Upper lobe of left lung (tissue), 6 donors: ENCODE results near the gene IFITM5. TPM values are rescaled to one million over a fixed set of nuclear protein-coding genes. Genes with fewer than 3 reads are reported as not detected.
"Not testable (repeated sequence)": the region's sequence is repeated elsewhere in the genome, so short reads cannot be mapped to it uniquely, and the experiment has no call there.

Experiments
- ATAC-seq, 2 donors: fragments of 200-7000 bp; cut with Tn5 transposase; one replicate each; pipeline ENCODE4 v1.9.1; 2022; ENCODE audit warnings: mild to moderate bottlenecking in 2 of 2, moderate library complexity in 2 of 2; ENCODE audit not compliant: low FRiP score in 2 of 2
- DNase-seq, 2 donors: peaks; one replicate each; pipeline ENCODE4 v3.0.0-alpha.2; 2019 to 2020
- H3K27ac ChIP-seq, 4 donors: fragments of 200-600 bp; sonication (generic); one replicate each; pipeline ENCODE4 v1.5.1; 2016 to 2019
- H3K27me3 ChIP-seq, 4 donors: fragments of 200-600 bp; sonication (generic); one replicate each; pipeline ENCODE4 v1.5.1; 2017 to 2019
- H3K36me3 ChIP-seq, 4 donors: fragments of 200-600 bp; sonication (generic); one replicate each; pipeline ENCODE4 v1.5.1; 2016 to 2019
- H3K4me1 ChIP-seq, 4 donors: fragments of 200-600 bp; sonication (generic); one replicate each; pipeline ENCODE4 v1.5.1; 2018 to 2019
- H3K4me3 ChIP-seq, 4 donors: fragments of 200-600 bp; sonication (generic); one replicate each; pipeline ENCODE4 v1.5.1; 2017 to 2019; ENCODE audit warnings: mild to moderate bottlenecking in 2 of 4, moderate library complexity in 1 of 4
- H3K9me3 ChIP-seq, 4 donors: fragments of 200-600 bp; sonication (generic); one replicate each; pipeline ENCODE4 v1.5.1; 2018 to 2019
- CTCF ChIP-seq, 6 experiments: fragments of 450-650 bp in 4 of 6; fragments of 200-600 bp in 2 of 6; sonication (generic) in 2 of 6; IDR thresholded peaks; one replicate each; pipeline ENCODE4 v1.5.1; 2016 to 2019; ENCODE audit warnings: antibody characterized with exemption in 6 of 6
- EP300 ChIP-seq, 4 donors: sonication (generic); formaldehyde crosslinking; IDR thresholded peaks; one replicate each; pipeline ENCODE4 v1.5.1; 2017; ENCODE audit warnings: antibody characterized with exemption in 4 of 4, control low read depth in 2 of 4
- POLR2A ChIP-seq, 4 donors: fragments of 450-650 bp; IDR thresholded peaks; one replicate each; pipeline ENCODE4 v1.5.1; 2016 to 2017; ENCODE audit warnings: antibody characterized with exemption in 4 of 4, mild to moderate bottlenecking in 2 of 4
- POLR2AphosphoS5 ChIP-seq, 2 donors: sonication (generic); formaldehyde crosslinking; IDR thresholded peaks; one replicate each; pipeline ENCODE4 v1.5.1; 2017; ENCODE audit warnings: antibody characterized with exemption in 2 of 2
- WGBS, 2 donors: methylation state at CpG; one replicate each; pipeline ENCODE4 v1.1.5; 2017 to 2018; 5-methylcytosine and 5-hydroxymethylcytosine counted together
- total RNA-seq, 6 donors: library from RNA; depleted of rRNA in 4 of 6; stranded (reverse); fragments of >200 nt in 4 of 6; gene quantifications; one replicate each; pipeline versions ENCODE4 v1.1.0 to v1.2.1, GENCODE V29; 2016 to 2021
- donor health status: DM: no; HTN: no; CAD: no; lungs with moderate emphysema.
- donor health status: DM: no; HTN: yes; CAD: no; lungs with severe emphysema.

Gene IFITM5
- total RNA-seq, 6 donors from 2014 or later, result not detected

GRCh38 chr11:324156-324555 lies 24.8 kb upstream of the IFITM5 start:
- Histone ChIP-seq H3K4me3 (no peak overlapping the region), H3K9me3 (no peaks in the 10 kb centered on the region), H3K27me3 (no peaks in the 10 kb centered on the region), H3K36me3 (peaks cover 0 to 4% (median 0%) of the 10 kb centered on the region in 4 donors), H3K4me1 (peaks cover 30 to 45% (median 37%) of the 10 kb centered on the region in 4 donors), H3K27ac (peak overlapping the region in 2 of 4 donors; percentile 85 to 90)
- DNase-seq (no peak), ATAC-seq (no peak)
- no peak for TF ChIP-seq EP300 (IDR thresholded peaks at IDR 0.05)
- no peak for TF ChIP-seq CTCF (IDR thresholded peaks at IDR 0.05)
- no peak for TF ChIP-seq POLR2AphosphoS5 (IDR thresholded peaks at IDR 0.05)
- no peak for TF ChIP-seq POLR2A (IDR thresholded peaks at IDR 0.05)
- WGBS, 2 donors, result 55 to 78% methylated on average over 11 of the region's 11 CpGs

- peaks cover 25 to 36% (median 34%) of the 10 kb centered on the region in 4 donors for H3K4me1 ChIP-seq
- peak; percentile 11 to 37 for ATAC-seq
Observed at GRCh38 chr11:319888-320273, 20.6 kb upstream of the IFITM5 start.

DNA sequence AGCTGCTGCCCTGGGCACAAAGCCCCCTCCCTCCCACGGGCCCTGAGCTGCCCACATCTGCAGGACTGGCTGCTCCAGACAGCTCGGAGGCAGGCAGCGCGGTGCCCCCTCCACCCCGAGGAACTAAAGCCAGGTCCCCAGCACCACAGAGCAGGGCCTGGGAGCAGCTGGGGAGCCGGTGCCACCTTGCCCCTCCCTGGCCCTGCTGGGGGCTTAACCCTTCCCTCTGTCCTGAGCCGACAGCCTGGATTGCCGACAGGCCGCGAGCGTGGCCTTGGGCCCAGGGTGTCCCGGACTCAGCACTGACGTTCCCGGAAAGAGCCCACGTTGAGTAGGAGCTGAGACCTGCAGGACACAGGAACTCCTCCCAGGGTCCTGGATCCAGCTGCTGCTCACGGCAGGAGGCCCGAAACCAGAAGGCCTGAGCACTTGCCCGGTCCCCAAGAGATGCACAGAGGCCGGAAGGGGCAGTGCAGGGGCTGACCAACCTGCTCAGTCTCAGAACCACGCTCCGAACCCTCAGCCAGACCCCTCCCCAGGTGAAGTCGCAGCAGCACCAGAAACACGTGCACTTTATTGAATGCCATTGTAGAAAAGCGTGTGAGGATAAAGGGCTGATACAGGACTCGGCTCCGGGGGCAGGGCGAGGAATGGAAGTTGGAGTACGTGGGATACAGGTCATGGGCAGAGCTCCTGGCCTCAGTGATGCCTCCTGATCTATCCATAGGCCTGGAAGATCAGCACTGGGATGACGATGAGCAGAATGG lies 20.0 kb upstream of the IFITM5 start:
- not testable (repeated sequence) for H3K27me3 ChIP-seq, H3K9me3 ChIP-seq, H3K36me3 ChIP-seq
- WGBS, 2 donors, result 24 to 28% methylated on average over 11 to 16 of the region's 29 CpGs
- TF ChIP-seq CTCF (IDR thresholded peaks at IDR 0.05) (peak in 4 of 6 experiments; percentile 4 to 38 (median 24)), POLR2AphosphoS5 (IDR thresholded peaks at IDR 0.05) (peak; percentile 10 to 50)
- H3K4me3 ChIP-seq, result peak overlapping the region; percentile 59 to 79 (median 70)
- H3K27ac ChIP-seq, result peak overlapping the region; percentile 91 to 99 (median 97)
- H3K4me1 ChIP-seq, result peaks cover 20 to 39% (median 31%) of the 10 kb centered on the region in 4 donors
- DNase-seq, result peak; percentile 34 to 89
- ATAC-seq, result peak; percentile 49 to 70

More at GRCh38 chr11:319888-320273, 20.6 kb upstream of the IFITM5 start:
- peak overlapping the region; percentile 91 to 99 (median 97) for H3K27ac ChIP-seq
- peak overlapping the region; percentile 59 to 79 (median 70) for H3K4me3 ChIP-seq
- H3K9me3 ChIP-seq, H3K27me3 ChIP-seq, H3K36me3 ChIP-seq: not testable (repeated sequence)
- whole genome bisulfite sequencing, 2 donors, result 10 to 39% methylated on average over 4 to 9 of the region's 10 CpGs
- peak in 1 of 2 donors; percentile 27 for DNase-seq

GRCh38 chr11:318405-319120 lies 19.2 kb upstream of the IFITM5 start:
- Histone ChIP-seq H3K27ac (peak overlapping the region; percentile 94 to 99 (median 97)), H3K4me3 (peak overlapping the region; percentile 59 to 76 (median 63)), H3K4me1 (peaks cover 23 to 45% (median 30%) of the 10 kb centered on the region in 4 donors)
- not testable (repeated sequence) for H3K27me3 ChIP-seq, H3K9me3 ChIP-seq, H3K36me3 ChIP-seq
- no CpG with 5 or more reads among the region's 79 CpGs for WGBS, 2 donors
- ATAC-seq (peak; percentile 73 to 89), DNase-seq (peak in 1 of 2 donors; percentile 84)

DNA sequence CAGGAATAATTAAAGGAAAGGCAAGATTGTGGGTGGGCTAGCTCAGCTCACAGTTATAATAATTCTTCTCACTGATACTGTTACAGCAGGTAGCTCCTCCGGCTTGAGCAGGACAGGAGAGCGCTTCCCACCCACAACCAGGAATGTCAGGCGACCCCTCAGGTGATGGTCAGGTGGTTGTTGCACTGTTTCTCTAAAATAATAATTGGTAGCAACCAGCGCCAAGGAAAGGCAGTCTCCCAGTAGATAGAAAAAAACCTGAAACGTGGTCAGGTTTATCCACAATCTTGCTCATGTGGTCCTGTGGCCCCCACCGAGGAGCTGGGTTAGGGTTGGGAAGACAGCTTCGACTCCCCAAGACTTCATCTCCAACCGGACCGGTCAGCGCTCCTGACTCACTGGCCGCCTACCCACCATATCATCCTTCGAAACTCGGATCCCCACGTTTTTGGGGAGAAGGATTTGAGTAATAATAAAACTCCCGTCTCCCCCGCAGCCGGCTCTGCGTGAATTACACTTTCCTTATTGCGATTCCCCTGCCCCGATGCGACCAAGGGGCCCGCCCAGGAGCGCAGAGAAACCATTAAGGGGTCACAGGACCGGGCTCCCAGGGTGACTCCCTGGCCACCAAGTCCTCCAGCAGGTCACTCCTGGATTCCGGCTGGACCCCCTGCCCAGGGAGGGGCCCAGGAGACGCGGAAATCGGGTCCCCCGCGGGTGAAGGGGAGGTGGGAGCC lies 18.5 kb upstream of the IFITM5 start:
- not testable (repeated sequence) for H3K36me3 ChIP-seq, H3K27me3 ChIP-seq, DNase-seq, H3K9me3 ChIP-seq
- H3K4me1 ChIP-seq, result peaks cover 30 to 53% (median 35%) of the 10 kb centered on the region in 4 donors
- 52 to 72% methylated on average over 5 to 10 of the region's 30 CpGs for WGBS, 2 donors
- H3K27ac ChIP-seq, result peak overlapping the region; percentile 61 to 97 (median 94)
- H3K4me3 ChIP-seq, result peak overlapping the region in 3 of 4 donors; percentile 13 to 37 (median 24)
- peak in 1 of 2 donors; percentile 0 for ATAC-seq

- H3K27ac ChIP-seq, result peak overlapping the region; percentile 61 to 97 (median 94)
- peaks cover 0 to 9% (median 0%) of the 10 kb centered on the region in 4 donors for H3K27me3 ChIP-seq
- TF ChIP-seq CTCF (IDR thresholded peaks at IDR 0.05) (no peak), EP300 (IDR thresholded peaks at IDR 0.05) (no peak), POLR2A (IDR thresholded peaks at IDR 0.05) (no peak)
- peaks cover 39 to 62% (median 43%) of the 10 kb centered on the region in 4 donors for H3K4me1 ChIP-seq
- peaks cover 0 to 4% (median 0%) of the 10 kb centered on the region in 4 donors for H3K36me3 ChIP-seq
- no peak for ATAC-seq
- 79 to 82% methylated on average over 7 of the region's 7 CpGs for WGBS, 2 donors
- DNase-seq, result no peak
- no peaks in the 10 kb centered on the region for H3K9me3 ChIP-seq
- peak overlapping the region in 2 of 4 donors; percentile 50 to 67 for H3K4me3 ChIP-seq
Observed at GRCh38 chr11:316891-317301, 17.6 kb upstream of the IFITM5 start.
